HepG2 (cell line): ENCODE data around the gene L3MBTL4. TPM values are rescaled to one million over a fixed set of nuclear protein-coding genes. Genes with fewer than 3 reads are reported as not detected.

Source experiments
- ATAC-seq: fragments of 200-7000 bp; cut with Tn5 transposase; 3 replicates; pipeline ENCODE4 v1.9.1; 2020; ENCODE audit warnings: mild to moderate bottlenecking, moderate library complexity
- BruUV-seq: library from RNA; stranded (reverse); fragments of 400-500 nt; replicated peaks from 2 replicates; lab custom pipeline; 2021; lab: Mats Ljungman, UMichigan
- CTCF ChIA-PET: fragments of 300-600 bp; formaldehyde crosslinking; extraction: SDS; loops from one replicate; lab custom pipeline; 2021; ENCODE audit warnings: low total read pairs, inconsistent platforms, low intra/inter-chr PET ratio; lab: Yijun Ruan, JAX
- POLR2A ChIA-PET: fragments of 350-600 bp; sonication (Branson Sonifier 250); formaldehyde crosslinking; loops from one replicate; lab custom pipeline; 2020; ENCODE audit warnings: antibody characterized with exemption, inconsistent platforms; lab: Yijun Ruan, JAX
- DNase-seq: peaks from one replicate; pipeline ENCODE4 v3.0.0-alpha.2; 2015; ENCODE audit warnings: low spot score
- FAIRE-seq: peaks from 3 replicates; lab custom pipeline; 2011; peaks lifted over from hg19 to GRCh38; lab: Jason Lieb, UNC
- H2AFZ ChIP-seq: one replicate; pipeline ENCODE4 v1.6.1; 2011; ENCODE audit warnings: low read length, inconsistent platforms
- H3K27ac ChIP-seq: fragments of 300-600 bp; 3 replicates; pipeline ENCODE4 v1.8.0; 2011; ENCODE audit warnings: mixed run types, mild to moderate bottlenecking, mixed read lengths, low read length, inconsistent platforms; ENCODE audit not compliant: insufficient read depth; ENCODE audit errors: extremely low read length
- H3K27me3 ChIP-seq, 2 experiments: fragments of 200-600 bp in 1 of 2; 2 replicates in 1 of 2; 3 replicates in 1 of 2; pipeline versions ENCODE4 v1.6.0 to v1.8.0; 2011; ENCODE audit warnings: low read length in 2 of 2, mild to moderate bottlenecking in 2 of 2, moderate library complexity in 2 of 2, inconsistent platforms in 1 of 2; ENCODE audit not compliant: insufficient read depth in 2 of 2, control insufficient read depth in 1 of 2
- H3K36me3 ChIP-seq, 2 experiments: fragments of 200-600 bp in 1 of 2; replicated peaks in 1 of 2; 2 replicates in 1 of 2; 3 replicates in 1 of 2; pipeline versions ENCODE4 v1.5.1 to v1.8.0; 2011; ENCODE audit warnings: low read length in 2 of 2, inconsistent platforms in 1 of 2; ENCODE audit not compliant: insufficient read depth in 2 of 2, control insufficient read depth in 1 of 2
- H3K4me1 ChIP-seq: 2 replicates; pipeline ENCODE4 v1.5.1; 2012; ENCODE audit warnings: low read length, inconsistent platforms; ENCODE audit not compliant: insufficient read depth
- H3K4me2 ChIP-seq: 2 replicates; pipeline ENCODE4 v1.6.0; 2011; ENCODE audit warnings: low read depth, low read length, inconsistent platforms
- H3K4me3 ChIP-seq, 3 experiments: fragments of 200-600 bp in 1 of 3; sonication (generic), shearing (Covaris generic) in 1 of 3; replicated peaks in 1 of 3; 2 replicates each; pipeline ENCODE4 v1.5.1; 2011 to 2016; ENCODE audit warnings: low read length in 3 of 3, inconsistent platforms in 2 of 3, low read depth in 2 of 3, mild to moderate bottlenecking in 2 of 3, control low read depth in 1 of 3, mixed read lengths in 1 of 3; ENCODE audit not compliant: insufficient read depth in 1 of 3
- H3K79me2 ChIP-seq: one replicate; pipeline ENCODE4 v1.6.1; 2011; ENCODE audit warnings: low read length, inconsistent platforms; ENCODE audit not compliant: insufficient read depth
- H3K9ac ChIP-seq: 2 replicates; pipeline ENCODE4 v1.6.0; 2011; ENCODE audit warnings: mild to moderate bottlenecking, low read depth, low read length, inconsistent platforms; ENCODE audit not compliant: insufficient read depth
- H3K9me3 ChIP-seq: 2 replicates; pipeline ENCODE4 v1.5.1; 2012; ENCODE audit warnings: mild to moderate bottlenecking, low read length
- H4K20me1 ChIP-seq: 2 replicates; pipeline ENCODE4 v1.6.0; 2011; ENCODE audit warnings: inconsistent platforms, mild to moderate bottlenecking, low read length, moderate library complexity; ENCODE audit not compliant: insufficient read depth
- ATF7 ChIP-seq, 2 experiments: fragments of 450-650 bp in 1 of 2; sonication (generic) in 1 of 2; formaldehyde crosslinking in 1 of 2; IDR thresholded peaks; 2 replicates each; pipeline versions ENCODE4 v1.4.0 to v1.6.1; 2016 to 2020; ENCODE audit warnings: antibody characterized with exemption in 1 of 2, mild to moderate bottlenecking in 1 of 2, missing genetic modification reagents in 1 of 2
- FOXJ3 ChIP-seq: sonication (generic); formaldehyde crosslinking; IDR thresholded peaks from 2 replicates; pipeline ENCODE4 v1.4.0; 2020; ENCODE audit warnings: missing genetic modification reagents, mild to moderate bottlenecking, borderline replicate concordance
- GTF2F1 ChIP-seq: fragments of 150-350 bp; IDR thresholded peaks from 2 replicates; pipeline ENCODE4 v1.6.1; 2014; ENCODE audit warnings: low read length
- MYC ChIP-seq: sonication (generic); formaldehyde crosslinking; IDR thresholded peaks from 2 replicates; pipeline ENCODE4 v1.9.0; 2021; ENCODE audit warnings: missing genetic modification reagents, borderline replicate concordance
- NFYB ChIP-seq: sonication (generic); formaldehyde crosslinking; IDR thresholded peaks from 2 replicates; pipeline ENCODE4 v1.4.0; 2020; ENCODE audit warnings: missing genetic modification reagents
- RBAK ChIP-seq: sonication (generic); formaldehyde crosslinking; IDR thresholded peaks from 2 replicates; pipeline ENCODE4 v1.5.1; 2020; ENCODE audit warnings: mild to moderate bottlenecking, missing genetic modification reagents
- TOPORS ChIP-seq: sonication (generic); formaldehyde crosslinking; IDR thresholded peaks from 2 replicates; pipeline ENCODE4 v1.8.0; 2023; ENCODE audit warnings: mild to moderate bottlenecking, missing genetic modification reagents
- ZFP36 ChIP-seq: fragments of 150-350 bp; IDR thresholded peaks from 2 replicates; pipeline ENCODE4 v1.6.1; 2018; ENCODE audit warnings: borderline replicate concordance, low read length, low read depth; ENCODE audit not compliant: partially characterized antibody
- ZNF317 ChIP-seq: sonication (generic); formaldehyde crosslinking; IDR thresholded peaks from 2 replicates; pipeline ENCODE4 v1.5.0; 2020; ENCODE audit warnings: mild to moderate bottlenecking, missing genetic modification reagents
- ZNF556 ChIP-seq: sonication (generic); formaldehyde crosslinking; IDR thresholded peaks from 2 replicates; pipeline ENCODE4 v1.4.0; 2020; ENCODE audit warnings: mild to moderate bottlenecking, missing genetic modification reagents, borderline replicate concordance
- WGBS: methylation state at CpG from one replicate; pipeline ENCODE4 v1.1.6; 2017; ENCODE audit warnings: low lambda C conversion rate; 5-methylcytosine and 5-hydroxymethylcytosine counted together
- in situ Hi-C: cut with HindIII; loops from 2 replicates; pipeline ENCODE4 v1.10.0; 2017; ENCODE audit warnings: low pct_unique_long_range_greater_than_20kb; ENCODE audit not compliant: extremely low pct_ligation_motif_present
- intact Hi-C: fragments of 100-400 bp; cut with micrococcal nuclease; formaldehyde crosslinking; loops from one replicate; pipeline ENCODE4 v1.10.0; 2022; ENCODE audit not compliant: unreplicated experiment
- polyA plus RNA-seq, 8 experiments: library from polyadenylated mRNA; depleted of rRNA in 3 of 8; stranded (reverse) in 7 of 8; unstranded in 1 of 8; fragments of >200 nt; fragmentation: Illumina TruSeq in 4 of 8; extraction: Trizol in 4 of 8; gene quantifications; 2 replicates each; pipeline versions ENCODE4 v1.2.1 to v1.2.3, GENCODE V29; 2011 to 2016; ENCODE audit warnings: low read depth in 4 of 8, missing spikeins in 1 of 8, mixed read lengths in 1 of 8; ENCODE audit not compliant: insufficient read depth in 1 of 8
- total RNA-seq, 5 experiments: library from RNA; depleted of rRNA; stranded (reverse); fragments of >200 nt; fragmentation: Illumina TruSeq; extraction: Trizol; gene quantifications; 2 replicates each; pipeline ENCODE4 v1.2.3, GENCODE V29; 2016; ENCODE audit warnings: low read depth in 1 of 5
- TF ChIP-seq, protein P1 (sequence below): sonication (generic); formaldehyde crosslinking; IDR thresholded peaks from 2 replicates; pipeline ENCODE4 v1.4.0; 2020; ENCODE audit warnings: missing genetic modification reagents, low read depth, mild to moderate bottlenecking, borderline replicate concordance

The L3MBTL4 gene
- total and polyA plus RNA-seq, 2 of the 13 experiments (the other 11 are each of a cell fraction or from before 2014, with no cell fraction given): 10.8 to 13.3 TPM

DNA sequence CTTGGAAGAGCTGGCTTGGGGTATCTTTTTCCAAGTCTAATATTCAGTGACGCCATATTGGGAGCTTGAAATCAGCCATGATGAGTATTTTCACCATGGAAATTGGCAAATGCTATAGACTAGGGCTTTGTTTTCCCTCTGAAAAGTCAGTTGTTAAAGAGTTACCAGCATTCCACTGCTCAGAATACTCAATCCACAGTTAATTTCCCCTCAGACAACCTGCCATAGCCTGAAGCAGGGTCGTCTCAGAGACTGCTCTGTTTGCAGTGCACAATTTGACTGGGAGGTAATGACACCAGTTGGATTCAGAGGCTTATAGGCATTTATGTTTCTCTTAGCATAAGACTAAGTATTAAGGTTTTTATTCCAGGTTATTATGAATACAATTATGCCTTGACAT lies 483.9 kb downstream of the L3MBTL4 start:
- in situ Hi-C loops: no loop called here
- Histone ChIP-seq H3K4me2 (no peak overlapping the region), H3K27ac (no peak overlapping the region), H3K4me3 (no peak overlapping the region), H3K79me2 (no peaks in the 10 kb centered on the region), H3K36me3 (no peaks in the 10 kb centered on the region), H4K20me1 (no peaks in the 10 kb centered on the region), H3K4me1 (no peaks in the 10 kb centered on the region), H3K9me3 (peaks cover 6% of the 10 kb centered on the region; the same call in 1 of the 2 replicates), H2AFZ (no peak overlapping the region), H3K9ac (no peak overlapping the region), H3K27me3 (no peaks in the 10 kb centered on the region; a peak in 1 of 5 replicates)
- BruUV-seq: no TSS peak
- CTCF ChIA-PET: no interaction called here
- FAIRE-seq (no peak), DNase-seq (no peak), ATAC-seq (no peak)
- POLR2A ChIA-PET: no interaction called here
- WGBS: 0% methylated on average over 2 of the region's 2 CpGs
- TF ChIP-seq NFYB (no peak), MYC (CRISPR knock-in tag) (no peak), ZNF317 (no peak), TOPORS (no peak), ATF7 (IDR thresholded peaks at IDR 0.05) (no peak), ATF7 (CRISPR knock-in tag; IDR thresholded peaks at IDR 0.05) (no peak), ZFP36 (no peak), GTF2F1 (no peak), FOXJ3 (CRISPR knock-in tag) (no peak), RBAK (no peak), ZNF556 (CRISPR knock-in tag) (no peak)
- TF ChIP-seq, protein P1, sequence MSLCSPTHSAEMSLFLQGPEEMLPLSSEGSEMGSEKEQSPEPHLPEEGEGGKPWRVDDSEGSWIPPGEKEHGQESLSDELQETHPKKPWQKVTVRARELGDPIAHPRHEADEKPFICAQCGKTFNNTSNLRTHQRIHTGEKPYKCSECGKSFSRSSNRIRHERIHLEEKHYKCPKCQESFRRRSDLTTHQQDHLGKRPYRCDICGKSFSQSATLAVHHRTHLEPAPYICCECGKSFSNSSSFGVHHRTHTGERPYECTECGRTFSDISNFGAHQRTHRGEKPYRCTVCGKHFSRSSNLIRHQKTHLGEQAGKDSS: no peak
- intact Hi-C loops: no loop called here
